GM23338 (cell line): ENCODE results near the gene TMEM30A. TPM values are rescaled to one million over a fixed set of nuclear protein-coding genes. Genes with fewer than 3 reads are reported as not detected.

Source experiments
- ATAC-seq: fragments of 200-7000 bp; cut with Tn5 transposase; 3 replicates; pipeline ENCODE4 v1.9.1; 2020
- DNase-seq: peaks from one replicate; pipeline ENCODE4 v3.0.0-alpha.2; 2015; ENCODE audit warnings: low spot score
- H2AFZ ChIP-seq: fragments of 200-600 bp; sonication (generic); 2 replicates; pipeline ENCODE4 v1.8.0; 2016; ENCODE audit warnings: antibody characterized with exemption, mild to moderate bottlenecking, moderate library complexity
- H3F3A ChIP-seq: fragments of 200-600 bp; sonication (generic); replicated peaks from 2 replicates; pipeline ENCODE4 v1.8.0; 2017; ENCODE audit warnings: antibody characterized with exemption, mixed run types, low read depth
- H3K27ac ChIP-seq: fragments of 200-600 bp; sonication (generic); 2 replicates; pipeline ENCODE4 v1.6.1; 2016; ENCODE audit warnings: low read depth
- H3K27me3 ChIP-seq: fragments of 200-600 bp; sonication (generic); 2 replicates; pipeline ENCODE4 v1.8.0; 2016; ENCODE audit warnings: mild to moderate bottlenecking, mixed run types, moderate library complexity; ENCODE audit not compliant: insufficient read depth
- H3K36me3 ChIP-seq: fragments of 200-600 bp; sonication (generic); 2 replicates; pipeline ENCODE4 v1.8.0; 2016; ENCODE audit warnings: mild to moderate bottlenecking; ENCODE audit not compliant: insufficient read depth
- H3K4me1 ChIP-seq: fragments of 200-600 bp; sonication (generic); 2 replicates; pipeline ENCODE4 v1.8.0; 2016; ENCODE audit warnings: mild to moderate bottlenecking, moderate library complexity; ENCODE audit not compliant: insufficient read depth
- H3K4me2 ChIP-seq: fragments of 200-600 bp; sonication (generic); 2 replicates; pipeline ENCODE4 v1.7.1; 2017; ENCODE audit warnings: mixed run types
- H3K4me3 ChIP-seq: fragments of 200-600 bp; sonication (generic); 2 replicates; pipeline ENCODE4 v1.6.1; 2016; ENCODE audit warnings: mixed run types
- H3K79me2 ChIP-seq: fragments of 200-600 bp; sonication (generic); replicated peaks from 2 replicates; pipeline ENCODE4 v1.8.0; 2017; ENCODE audit warnings: mild to moderate bottlenecking; ENCODE audit not compliant: insufficient read depth
- H3K9me2 ChIP-seq: fragments of 200-600 bp; sonication (generic); 2 replicates; pipeline ENCODE4 v1.8.0; 2017; ENCODE audit not compliant: insufficient read depth
- H4K20me1 ChIP-seq: fragments of 200-600 bp; sonication (generic); replicated peaks from 2 replicates; pipeline ENCODE4 v1.8.0; 2017; ENCODE audit warnings: mild to moderate bottlenecking; ENCODE audit not compliant: insufficient read depth
- H3K27ac Mint-ChIP-seq: 2 replicates; pipeline ENCODE4 v1.8.0; 2020; ENCODE audit warnings: inconsistent platforms, mild to moderate bottlenecking, moderate library complexity, mixed read lengths
- H3K27me3 Mint-ChIP-seq: 3 replicates; pipeline ENCODE4 v1.8.0; 2022; ENCODE audit warnings: low read depth, mild to moderate bottlenecking, moderate library complexity, mixed read lengths, inconsistent platforms; ENCODE audit not compliant: insufficient read depth, poor library complexity
- H3K36me3 Mint-ChIP-seq: 3 replicates; pipeline ENCODE4 v1.8.0; 2021; ENCODE audit warnings: low read depth, mild to moderate bottlenecking, inconsistent platforms, moderate library complexity, mixed read lengths
- H3K4me1 Mint-ChIP-seq: 3 replicates; pipeline ENCODE4 v1.8.0; 2020; ENCODE audit warnings: mild to moderate bottlenecking, inconsistent platforms, mixed read lengths
- H3K4me3 Mint-ChIP-seq: 3 replicates; pipeline ENCODE4 v1.8.0; 2021; ENCODE audit warnings: moderate library complexity, mild to moderate bottlenecking, inconsistent platforms, mixed read lengths
- H3K9me3 Mint-ChIP-seq: 3 replicates; pipeline ENCODE4 v1.8.0; 2020; ENCODE audit warnings: moderate library complexity, mild to moderate bottlenecking, inconsistent platforms, mixed read lengths
- EZH2 ChIP-seq: fragments of 200-600 bp; sonication (generic); IDR thresholded peaks from one replicate; pipeline ENCODE4 v1.8.0; 2017; ENCODE audit warnings: antibody characterized with exemption, mild to moderate bottlenecking, low read depth; ENCODE audit not compliant: unreplicated experiment
- EZH2phosphoT487 ChIP-seq: fragments of 200-600 bp; sonication (generic); IDR thresholded peaks from one replicate; pipeline ENCODE4 v1.8.1; 2018; ENCODE audit warnings: antibody characterized with exemption; ENCODE audit not compliant: unreplicated experiment
- JUNB ChIP-seq: IDR thresholded peaks from one replicate; pipeline ENCODE4 v1.6.1; 2016; ENCODE audit warnings: antibody characterized with exemption; ENCODE audit not compliant: unreplicated experiment
- NANOG ChIP-seq: IDR thresholded peaks from 2 replicates; pipeline ENCODE4 v1.6.1; 2016; ENCODE audit warnings: antibody characterized with exemption, borderline replicate concordance
- POLR2AphosphoS5 ChIP-seq: IDR thresholded peaks from 2 replicates; pipeline ENCODE4 v1.6.1; 2016; ENCODE audit warnings: antibody characterized with exemption, low read depth
- STAT1 ChIP-seq: IDR thresholded peaks from one replicate; pipeline ENCODE4 v1.6.1; 2016; ENCODE audit warnings: antibody characterized with exemption; ENCODE audit not compliant: unreplicated experiment
- polyA plus RNA-seq: library from polyadenylated mRNA; unstranded; fragments of >200 nt; fragmentation: Nextera tagmentation; extraction: Ambion mirVana; gene quantifications from 2 replicates; pipeline ENCODE4 v1.2.1, GENCODE V29; 2016
- total RNA-seq: library from RNA; depleted of rRNA; stranded (reverse); fragments of >200 nt; shearing (Covaris generic); gene quantifications from 2 replicates; pipeline ENCODE4 v1.2.3, GENCODE V29; 2014
- TF ChIP-seq, protein P1 (sequence below): fragments of 250-450 bp; sonication (Bioruptor Pico); IDR thresholded peaks from 2 replicates; pipeline ENCODE4 v1.5.0; 2020; ENCODE audit warnings: mild to moderate bottlenecking, moderate library complexity
- TF ChIP-seq, protein P2 (sequence below), 2 experiments: fragments of 200-600 bp in 1 of 2; sonication (generic) in 1 of 2; conservative IDR thresholded peaks; 2 replicates each; pipeline versions ENCODE4 v1.5.1 to v1.6.1; 2016 to 2017; ENCODE audit warnings: antibody characterized with exemption in 2 of 2, low read depth in 2 of 2, mild to moderate bottlenecking in 2 of 2, moderate library complexity in 1 of 2

TMEM30A gene
- total and polyA plus RNA-seq, 2 experiments from 2014 or later: 61.7 to 99.9 TPM

DNA sequence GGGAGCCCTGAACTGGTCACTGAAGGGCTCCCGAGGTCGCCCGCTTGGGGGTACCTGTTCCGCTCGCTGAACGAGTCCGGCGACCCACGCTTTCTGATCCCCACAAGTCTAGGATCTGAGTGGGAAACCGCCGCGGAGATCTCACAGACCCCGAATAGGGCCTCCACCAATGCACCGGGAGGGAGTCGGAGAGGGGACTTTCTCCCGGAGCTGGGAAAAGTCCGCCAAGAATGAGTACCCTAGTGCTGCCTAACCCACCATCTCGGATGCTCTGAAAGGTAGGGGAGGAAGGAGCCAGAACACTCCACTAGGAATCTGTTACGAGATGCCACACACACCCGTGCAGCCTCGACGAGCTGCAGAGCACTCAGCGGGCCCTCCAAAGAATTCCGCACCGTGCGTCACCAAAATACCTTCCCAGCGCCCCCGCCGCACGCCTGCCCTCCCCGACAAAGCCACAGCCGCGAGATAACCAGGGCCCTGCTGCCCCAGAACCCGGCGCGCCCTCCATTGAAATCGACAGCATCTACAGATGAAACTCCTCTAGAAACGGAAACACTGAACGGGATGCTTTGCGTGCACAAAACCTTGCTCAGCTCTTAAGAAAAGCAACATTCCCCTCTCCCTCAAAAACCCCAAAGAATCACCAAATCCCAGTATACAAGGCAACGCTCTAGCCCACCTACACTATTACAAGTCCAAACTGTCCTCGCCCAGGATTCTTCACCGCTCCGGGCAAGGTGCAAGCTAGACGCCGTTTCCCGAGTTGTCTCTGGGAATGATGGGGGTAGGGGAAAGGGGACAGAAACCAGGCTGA, 79.4 kb downstream of the TMEM30A start:
- Histone ChIP-seq H3K4me1 (peaks cover 29% of the 10 kb centered on the region), H3K4me3 (peak overlapping the region; percentile 80), H3F3A (no peaks in the 10 kb centered on the region), H3K36me3 (no peaks in the 10 kb centered on the region), H2AFZ (peak overlapping the region; percentile 99), H3K79me2 (no peaks in the 10 kb centered on the region), H4K20me1 (no peaks in the 10 kb centered on the region), H3K4me2 (peak overlapping the region; percentile 98), H3K9me2 (no peaks in the 10 kb centered on the region), H3K27me3 (peaks cover 95% of the 10 kb centered on the region), H3K27ac (no peak overlapping the region)
- Mint-ChIP-seq H3K4me3 (peak overlapping the region; percentile 78), H3K9me3 (no peaks in the 10 kb centered on the region; the same call in 2 of the 3 replicates), H3K27me3 (peaks cover 81% of the 10 kb centered on the region), H3K36me3 (no peaks in the 10 kb centered on the region), H3K27ac (no peak overlapping the region), H3K4me1 (peaks cover 41% of the 10 kb centered on the region; the same call in 2 of the 3 replicates)
- peak; percentile 68 for DNase-seq
- TF ChIP-seq STAT1: no peak
- TF ChIP-seq JUNB: no peak
- TF ChIP-seq POLR2AphosphoS5: no peak
- TF ChIP-seq, protein P1, sequence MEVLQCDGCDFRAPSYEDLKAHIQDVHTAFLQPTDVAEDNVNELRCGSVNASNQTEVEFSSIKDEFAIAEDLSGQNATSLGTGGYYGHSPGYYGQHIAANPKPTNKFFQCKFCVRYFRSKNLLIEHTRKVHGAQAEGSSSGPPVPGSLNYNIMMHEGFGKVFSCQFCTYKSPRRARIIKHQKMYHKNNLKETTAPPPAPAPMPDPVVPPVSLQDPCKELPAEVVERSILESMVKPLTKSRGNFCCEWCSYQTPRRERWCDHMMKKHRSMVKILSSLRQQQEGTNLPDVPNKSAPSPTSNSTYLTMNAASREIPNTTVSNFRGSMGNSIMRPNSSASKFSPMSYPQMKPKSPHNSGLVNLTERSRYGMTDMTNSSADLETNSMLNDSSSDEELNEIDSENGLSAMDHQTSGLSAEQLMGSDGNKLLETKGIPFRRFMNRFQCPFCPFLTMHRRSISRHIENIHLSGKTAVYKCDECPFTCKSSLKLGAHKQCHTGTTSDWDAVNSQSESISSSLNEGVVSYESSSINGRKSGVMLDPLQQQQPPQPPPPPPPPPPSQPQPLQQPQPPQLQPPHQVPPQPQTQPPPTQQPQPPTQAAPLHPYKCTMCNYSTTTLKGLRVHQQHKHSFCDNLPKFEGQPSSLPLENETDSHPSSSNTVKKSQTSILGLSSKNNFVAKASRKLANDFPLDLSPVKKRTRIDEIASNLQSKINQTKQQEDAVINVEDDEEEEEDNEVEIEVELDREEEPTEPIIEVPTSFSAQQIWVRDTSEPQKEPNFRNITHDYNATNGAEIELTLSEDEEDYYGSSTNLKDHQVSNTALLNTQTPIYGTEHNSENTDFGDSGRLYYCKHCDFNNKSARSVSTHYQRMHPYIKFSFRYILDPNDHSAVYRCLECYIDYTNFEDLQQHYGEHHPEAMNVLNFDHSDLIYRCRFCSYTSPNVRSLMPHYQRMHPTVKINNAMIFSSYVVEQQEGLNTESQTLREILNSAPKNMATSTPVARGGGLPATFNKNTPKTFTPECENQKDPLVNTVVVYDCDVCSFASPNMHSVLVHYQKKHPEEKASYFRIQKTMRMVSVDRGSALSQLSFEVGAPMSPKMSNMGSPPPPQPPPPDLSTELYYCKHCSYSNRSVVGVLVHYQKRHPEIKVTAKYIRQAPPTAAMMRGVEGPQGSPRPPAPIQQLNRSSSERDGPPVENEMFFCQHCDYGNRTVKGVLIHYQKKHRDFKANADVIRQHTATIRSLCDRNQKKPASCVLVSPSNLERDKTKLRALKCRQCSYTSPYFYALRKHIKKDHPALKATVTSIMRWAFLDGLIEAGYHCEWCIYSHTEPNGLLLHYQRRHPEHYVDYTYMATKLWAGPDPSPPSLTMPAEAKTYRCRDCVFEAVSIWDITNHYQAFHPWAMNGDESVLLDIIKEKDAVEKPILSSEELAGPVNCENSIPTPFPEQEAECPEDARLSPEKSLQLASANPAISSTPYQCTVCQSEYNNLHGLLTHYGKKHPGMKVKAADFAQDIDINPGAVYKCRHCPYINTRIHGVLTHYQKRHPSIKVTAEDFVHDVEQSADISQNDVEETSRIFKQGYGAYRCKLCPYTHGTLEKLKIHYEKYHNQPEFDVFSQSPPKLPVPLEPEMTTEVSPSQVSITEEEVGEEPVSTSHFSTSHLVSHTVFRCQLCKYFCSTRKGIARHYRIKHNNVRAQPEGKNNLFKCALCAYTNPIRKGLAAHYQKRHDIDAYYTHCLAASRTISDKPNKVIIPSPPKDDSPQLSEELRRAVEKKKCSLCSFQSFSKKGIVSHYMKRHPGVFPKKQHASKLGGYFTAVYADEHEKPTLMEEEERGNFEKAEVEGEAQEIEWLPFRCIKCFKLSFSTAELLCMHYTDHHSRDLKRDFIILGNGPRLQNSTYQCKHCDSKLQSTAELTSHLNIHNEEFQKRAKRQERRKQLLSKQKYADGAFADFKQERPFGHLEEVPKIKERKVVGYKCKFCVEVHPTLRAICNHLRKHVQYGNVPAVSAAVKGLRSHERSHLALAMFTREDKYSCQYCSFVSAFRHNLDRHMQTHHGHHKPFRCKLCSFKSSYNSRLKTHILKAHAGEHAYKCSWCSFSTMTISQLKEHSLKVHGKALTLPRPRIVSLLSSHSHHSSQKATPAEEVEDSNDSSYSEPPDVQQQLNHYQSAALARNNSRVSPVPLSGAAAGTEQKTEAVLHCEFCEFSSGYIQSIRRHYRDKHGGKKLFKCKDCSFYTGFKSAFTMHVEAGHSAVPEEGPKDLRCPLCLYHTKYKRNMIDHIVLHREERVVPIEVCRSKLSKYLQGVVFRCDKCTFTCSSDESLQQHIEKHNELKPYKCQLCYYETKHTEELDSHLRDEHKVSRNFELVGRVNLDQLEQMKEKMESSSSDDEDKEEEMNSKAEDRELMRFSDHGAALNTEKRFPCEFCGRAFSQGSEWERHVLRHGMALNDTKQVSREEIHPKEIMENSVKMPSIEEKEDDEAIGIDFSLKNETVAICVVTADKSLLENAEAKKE (CRISPR knock-in tag): no peak
- TF ChIP-seq, protein P2, sequence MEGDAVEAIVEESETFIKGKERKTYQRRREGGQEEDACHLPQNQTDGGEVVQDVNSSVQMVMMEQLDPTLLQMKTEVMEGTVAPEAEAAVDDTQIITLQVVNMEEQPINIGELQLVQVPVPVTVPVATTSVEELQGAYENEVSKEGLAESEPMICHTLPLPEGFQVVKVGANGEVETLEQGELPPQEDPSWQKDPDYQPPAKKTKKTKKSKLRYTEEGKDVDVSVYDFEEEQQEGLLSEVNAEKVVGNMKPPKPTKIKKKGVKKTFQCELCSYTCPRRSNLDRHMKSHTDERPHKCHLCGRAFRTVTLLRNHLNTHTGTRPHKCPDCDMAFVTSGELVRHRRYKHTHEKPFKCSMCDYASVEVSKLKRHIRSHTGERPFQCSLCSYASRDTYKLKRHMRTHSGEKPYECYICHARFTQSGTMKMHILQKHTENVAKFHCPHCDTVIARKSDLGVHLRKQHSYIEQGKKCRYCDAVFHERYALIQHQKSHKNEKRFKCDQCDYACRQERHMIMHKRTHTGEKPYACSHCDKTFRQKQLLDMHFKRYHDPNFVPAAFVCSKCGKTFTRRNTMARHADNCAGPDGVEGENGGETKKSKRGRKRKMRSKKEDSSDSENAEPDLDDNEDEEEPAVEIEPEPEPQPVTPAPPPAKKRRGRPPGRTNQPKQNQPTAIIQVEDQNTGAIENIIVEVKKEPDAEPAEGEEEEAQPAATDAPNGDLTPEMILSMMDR (conservative IDR thresholded peaks at IDR 0.05; ENCODE audit: low read depth in 2 of 2): no peak
- no peak for TF ChIP-seq NANOG
- TF ChIP-seq EZH2phosphoT487: peak; percentile 71
- peak; percentile 92 for TF ChIP-seq EZH2
- ATAC-seq: peak; percentile 0; the same call in 2 of the 3 replicates
